GOT3 (cell line): ENCODE results near the gene CNBP.
"Not testable (repeated sequence)": the region's sequence is repeated elsewhere in the genome, so short reads cannot be mapped to it uniquely, and the experiment has no call there.

Experiments
- DNase-seq: peaks from one replicate; lab custom pipeline; 2025; ENCODE audit warnings: mixed read lengths; lab: John Stamatoyannopoulos, UW

CNBP gene

GRCh38 chr3:129183569-129184395 lies at the start of gene CNBP:
CNBP (minus strand) TSS chr3:129183896; CDS start chr3:129171757, 12,139 bp downstream.
- DNase-seq: peak; percentile 68

GRCh38 chr3:129231331-129232119 lies 47.8 kb upstream of the CNBP start:
- DNase-seq: no peak

- no peak for DNase-seq
Measured at GRCh38 chr3:129230311-129231019, 46.8 kb upstream of the CNBP start.

- no peak for DNase-seq
Measured at GRCh38 chr3:129228891-129229585, 45.3 kb upstream of the CNBP start.

- peak; percentile 52 for DNase-seq
Measured at GRCh38 chr3:129226374-129226773, 42.7 kb upstream of the CNBP start.

GRCh38 chr3:129224984-129225393 lies 41.3 kb upstream of the CNBP start:
- peak; percentile 40 for DNase-seq

GRCh38 chr3:129224387-129224786 lies 40.7 kb upstream of the CNBP start:
- DNase-seq: not testable (repeated sequence)

GRCh38 chr3:129218742-129219141 lies 35.0 kb upstream of the CNBP start:
- DNase-seq: no peak

GRCh38 chr3:129213238-129213637 lies 29.5 kb upstream of the CNBP start:
- no peak for DNase-seq

GRCh38 chr3:129211772-129212171 lies 28.1 kb upstream of the CNBP start:
- DNase-seq: peak; percentile 11

- DNase-seq: no peak
Measured at GRCh38 chr3:129211345-129211744, 27.6 kb upstream of the CNBP start.

GRCh38 chr3:129207479-129207878 lies 23.8 kb upstream of the CNBP start:
- no peak for DNase-seq

GRCh38 chr3:129205109-129205832 lies 21.6 kb upstream of the CNBP start:
- DNase-seq: no peak

- no peak for DNase-seq
Measured at GRCh38 chr3:129204473-129204872, 20.8 kb upstream of the CNBP start.

- no peak for DNase-seq
Measured at GRCh38 chr3:129199366-129199765, 15.7 kb upstream of the CNBP start.

GRCh38 chr3:129197321-129197720 lies 13.6 kb upstream of the CNBP start:
- DNase-seq: no peak

GRCh38 chr3:129196601-129197000 lies 12.9 kb upstream of the CNBP start:
- DNase-seq: no peak

GRCh38 chr3:129195731-129196256 lies 12.1 kb upstream of the CNBP start:
- peak; percentile 44 for DNase-seq

- not testable (repeated sequence) for DNase-seq
Measured at GRCh38 chr3:129189793-129190192, 6.1 kb upstream of the CNBP start.

GRCh38 chr3:129187857-129188256 lies 4.2 kb upstream of the CNBP start:
- no peak for DNase-seq

- no peak for DNase-seq
Measured at GRCh38 chr3:129185783-129186182, 2.1 kb upstream of the CNBP start.
